Measurements from ENCODE around the gene NSF.

Gene NSF

DNA sequence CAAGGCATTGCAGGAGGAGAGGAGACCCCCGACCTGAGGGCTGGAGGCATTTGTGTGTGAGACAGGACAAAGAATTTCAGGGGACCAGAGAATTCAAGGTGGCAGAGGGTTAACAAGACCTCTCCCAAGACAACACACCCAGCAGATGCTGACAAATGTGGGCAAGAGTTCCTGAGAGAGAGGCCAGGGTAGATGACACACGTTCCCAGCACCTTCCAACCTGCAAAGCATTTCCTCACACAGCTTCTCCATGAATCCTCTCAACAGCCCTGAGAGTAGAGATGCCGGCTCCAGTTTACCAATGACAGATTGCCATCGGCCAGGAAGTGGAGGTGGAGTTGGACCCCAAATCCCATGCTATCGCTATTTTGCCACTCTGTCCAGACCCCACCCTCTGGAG is 203.1 kb downstream of the NSF start:
- H3K27ac ChIP-seq = no peak overlapping the region

GRCh38 chr17:46794318-46794717 is 203.8 kb downstream of the NSF start:
- DNase-seq (ENCODE audit: low read depth, low spot score) = no peak
- H3K27ac ChIP-seq = no peak overlapping the region

More for the DNA sequence above, 203.1 kb downstream of the NSF start:
- no peak for DNase-seq (ENCODE audit: low read depth, low spot score)

DNA sequence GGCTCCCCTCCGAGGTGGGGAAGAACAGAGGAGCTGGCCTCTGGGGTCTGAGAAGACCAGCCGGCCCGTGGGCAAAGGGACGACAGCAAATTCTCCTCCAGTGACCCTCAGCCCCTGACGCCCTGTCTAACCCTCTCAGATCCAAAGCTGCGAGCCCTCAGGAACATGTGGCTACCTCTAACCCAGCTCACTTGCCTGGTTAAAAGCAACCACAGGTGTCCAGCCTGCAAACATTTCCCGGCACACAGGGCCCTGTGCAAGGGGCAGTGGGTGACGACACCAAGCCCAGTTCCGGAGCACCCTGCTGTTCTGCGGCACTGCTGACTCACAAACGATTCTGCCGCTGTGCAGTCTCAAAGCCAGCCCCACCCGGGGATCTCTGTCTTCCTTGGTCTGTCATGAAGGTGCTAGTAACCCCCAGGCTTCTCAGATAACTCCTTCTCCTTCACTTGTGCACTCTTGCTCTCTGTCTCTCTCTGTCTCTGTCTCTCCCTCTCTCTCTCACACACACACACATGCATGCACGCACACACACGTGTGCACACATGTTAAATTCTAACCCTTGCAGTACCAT is 205.0 kb downstream of the NSF start:
- H3K27ac ChIP-seq = no peak overlapping the region
- no peak for DNase-seq (ENCODE audit: low read depth, low spot score)

DNA sequence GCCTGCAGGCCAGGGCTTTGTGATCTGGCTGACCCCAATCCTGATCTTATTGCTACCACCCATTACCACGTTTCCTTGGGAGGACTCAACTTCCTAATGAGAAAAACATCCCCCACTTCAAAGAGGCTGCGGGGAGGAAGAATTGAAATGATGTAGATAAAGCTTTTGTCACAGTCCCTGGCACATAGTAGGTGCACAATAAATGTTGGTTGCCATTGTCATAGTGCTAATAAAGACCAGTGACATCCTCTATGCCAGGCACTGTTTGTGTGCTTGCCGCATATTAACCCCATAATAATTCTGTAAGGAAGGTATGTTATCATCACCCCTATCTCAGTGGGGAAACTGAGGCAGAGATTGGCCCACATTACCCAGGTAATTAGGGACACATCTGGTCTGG is 205.6 kb downstream of the NSF start:
- H3K27ac ChIP-seq = no peak overlapping the region
- DNase-seq (ENCODE audit: low read depth, low spot score) = no peak

DNA sequence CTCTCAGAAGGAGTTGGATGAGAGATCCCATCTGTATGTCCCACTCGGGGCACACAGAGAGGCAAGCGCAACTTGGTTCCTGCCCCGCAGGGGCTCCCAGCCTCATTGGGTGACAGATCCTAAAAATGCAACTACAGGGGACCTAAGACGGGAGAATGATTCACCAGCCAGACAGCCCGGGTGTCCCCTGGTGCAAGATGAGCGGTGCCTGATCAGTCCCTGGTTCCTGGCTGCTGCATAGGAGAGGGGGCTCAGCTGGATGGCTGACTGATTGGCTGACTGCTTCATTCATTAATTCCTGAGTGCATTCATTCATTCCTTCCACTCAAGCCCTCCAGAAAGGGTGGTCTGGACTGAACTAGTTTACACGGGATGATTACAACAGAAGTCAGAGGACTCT is 206.1 kb downstream of the NSF start:
- H3K27ac ChIP-seq = no peak overlapping the region
- no peak for DNase-seq (ENCODE audit: low read depth, low spot score)

DNA sequence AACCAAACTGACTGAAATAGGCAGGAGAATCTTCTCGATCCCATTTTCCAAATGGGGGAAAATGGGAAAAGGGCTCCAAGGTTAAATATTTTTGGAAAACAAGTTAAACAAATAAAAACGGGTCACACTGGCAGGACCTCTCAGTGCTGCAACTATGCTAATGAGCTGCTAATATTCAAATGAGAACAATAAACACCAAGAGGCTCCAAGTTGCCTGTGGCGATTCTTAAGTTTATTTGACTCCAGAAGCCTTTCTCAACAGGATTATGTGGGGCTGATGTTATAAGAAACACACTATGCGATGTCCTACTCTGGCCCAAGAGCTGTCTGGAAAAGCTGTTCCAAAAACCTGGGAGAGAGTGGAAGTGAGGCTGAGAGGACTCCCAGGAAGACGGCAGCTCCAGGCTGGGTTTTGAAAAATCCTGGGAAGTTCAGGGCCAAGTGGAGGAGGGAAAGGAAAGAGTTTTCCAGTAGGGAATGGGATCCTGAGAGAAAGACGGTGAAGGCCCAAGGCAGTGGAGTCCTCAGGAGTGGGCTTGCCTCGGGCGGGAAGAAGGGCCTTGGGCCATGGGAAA is 206.6 kb downstream of the NSF start:
- no peak for DNase-seq (ENCODE audit: low read depth, low spot score)
- H3K27ac ChIP-seq = no peak overlapping the region

- DNase-seq (ENCODE audit: low read depth, low spot score) = no peak
- no peak overlapping the region for H3K27ac ChIP-seq
These were observed 210.1 kb downstream of the NSF start for GRCh38 chr17:46800573-46800972.

- no peak overlapping the region for H3K27ac ChIP-seq
- no peak for DNase-seq (ENCODE audit: low read depth, low spot score)
These were observed 212.3 kb downstream of the NSF start for GRCh38 chr17:46802800-46803199.

- H3K27ac ChIP-seq = no peak overlapping the region
- DNase-seq (ENCODE audit: low read depth, low spot score) = no peak
These were observed 213.1 kb downstream of the NSF start for GRCh38 chr17:46803544-46803943.

DNA sequence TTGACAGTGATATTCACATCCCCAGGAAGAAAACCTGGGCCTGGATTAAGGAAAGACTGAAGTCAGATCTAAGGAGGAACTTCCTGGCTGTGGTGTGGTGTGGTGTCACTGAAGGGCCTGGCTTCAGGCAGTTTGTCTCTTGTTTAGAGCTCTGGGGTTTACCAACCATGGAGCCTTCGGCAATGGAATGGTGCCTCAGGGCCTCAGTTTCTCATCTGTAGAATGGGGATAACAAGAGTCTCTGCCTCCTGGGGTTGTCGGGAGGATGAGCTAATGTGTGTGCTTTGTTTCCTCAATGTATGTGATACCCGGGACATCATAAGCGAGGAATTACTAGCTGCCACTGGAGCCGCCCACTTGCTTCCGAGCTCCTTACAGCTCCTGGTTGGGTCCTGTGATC is 215.3 kb downstream of the NSF start:
- no peak for DNase-seq (ENCODE audit: low read depth, low spot score)
- no peak overlapping the region for H3K27ac ChIP-seq
